ENCODE results near the gene RGL1.

The RGL1 gene

GRCh38 chr1:183885142-183885735, 80.3 kb downstream of the RGL1 start:
- H3K4me3 ChIP-seq (ENCODE audit: low read length) = no peak overlapping the region
- no peak for TF ChIP-seq CTCF (conservative IDR thresholded peaks at IDR 0.05; ENCODE audit: low read length)
- no peak for DNase-seq (ENCODE audit: low read depth)

GRCh38 chr1:183886083-183886828, 81.3 kb downstream of the RGL1 start:
- no peak for TF ChIP-seq CTCF (conservative IDR thresholded peaks at IDR 0.05; ENCODE audit: low read length)

GRCh38 chr1:183886853-183887252, 81.9 kb downstream of the RGL1 start:
- H3K4me3 ChIP-seq (ENCODE audit: low read length) = no peak overlapping the region
- TF ChIP-seq CTCF (conservative IDR thresholded peaks at IDR 0.05; ENCODE audit: low read length) = no peak
- DNase-seq (ENCODE audit: low read depth) = no peak

More at GRCh38 chr1:183886083-183886828, 81.3 kb downstream of the RGL1 start:
- no peak for DNase-seq (ENCODE audit: low read depth)
- no peak overlapping the region for H3K4me3 ChIP-seq (ENCODE audit: low read length)

GRCh38 chr1:183887826-183888819, 83.2 kb downstream of the RGL1 start:
- TF ChIP-seq CTCF (conservative IDR thresholded peaks at IDR 0.05; ENCODE audit: low read length) = no peak
- no peak overlapping the region for H3K4me3 ChIP-seq (ENCODE audit: low read length)
- no peak for DNase-seq (ENCODE audit: low read depth)

- H3K4me3 ChIP-seq (ENCODE audit: low read length) = no peak overlapping the region
- DNase-seq (ENCODE audit: low read depth) = no peak
- no peak for TF ChIP-seq CTCF (conservative IDR thresholded peaks at IDR 0.05; ENCODE audit: low read length)
Observed at GRCh38 chr1:183889095-183889494, 84.2 kb downstream of the RGL1 start.

- no peak for TF ChIP-seq CTCF (conservative IDR thresholded peaks at IDR 0.05; ENCODE audit: low read length)
- DNase-seq (ENCODE audit: low read depth) = no peak
- no peak overlapping the region for H3K4me3 ChIP-seq (ENCODE audit: low read length)
Observed at GRCh38 chr1:183891158-183891856, 86.4 kb downstream of the RGL1 start.

Data from AG10803 (cell line).